Mesenteric fat pad (tissue), 1 donor: ENCODE results near the gene BTBD7. TPM values are rescaled to one million over a fixed set of nuclear protein-coding genes. Genes with fewer than 3 reads are reported as not detected.

Source experiments
- DNase-seq: peaks from one replicate; pipeline ENCODE4 v3.0.0-alpha.2; 2020; ENCODE audit warnings: low spot score
- total RNA-seq: library from RNA; stranded (reverse); fragmentation: NEBNext Ultra II Directional; extraction: Animal tissue kit (Norgen Biotek cat#: 25700); gene quantifications from one replicate; pipeline ENCODE4 v1.2.1, GENCODE V29; 2021
- donor health status: DM: yes; HTN: yes; CAD: no.

Gene BTBD7
- total RNA-seq, 1 donor from 2014 or later: 29.6 TPM

GRCh38 chr14:93305725-93306418 lies 27.0 kb downstream of the BTBD7 start:
- no peak for DNase-seq

- DNase-seq: no peak
Observed at GRCh38 chr14:93304771-93305170, 28.1 kb downstream of the BTBD7 start.

GRCh38 chr14:93303659-93304058 lies 29.2 kb downstream of the BTBD7 start:
- DNase-seq: no peak

GRCh38 chr14:93302688-93303581 lies 29.9 kb downstream of the BTBD7 start:
- DNase-seq: no peak

GRCh38 chr14:93301821-93302447 lies 30.9 kb downstream of the BTBD7 start:
- no peak for DNase-seq

GRCh38 chr14:93299866-93300265 lies 33.0 kb downstream of the BTBD7 start:
- DNase-seq: no peak

- DNase-seq: no peak
Observed at GRCh38 chr14:93299416-93299815, 33.4 kb downstream of the BTBD7 start.

- DNase-seq: no peak
Observed at GRCh38 chr14:93295541-93296220, 37.2 kb downstream of the BTBD7 start.

- DNase-seq: no peak
Observed at GRCh38 chr14:93286212-93286890, 46.5 kb downstream of the BTBD7 start.

- no peak for DNase-seq
Observed at GRCh38 chr14:93285044-93285443, 47.8 kb downstream of the BTBD7 start.

- no peak for DNase-seq
Observed at GRCh38 chr14:93281937-93282336, 50.9 kb downstream of the BTBD7 start.

- no peak for DNase-seq
Observed at GRCh38 chr14:93280743-93281142, 52.1 kb downstream of the BTBD7 start.

GRCh38 chr14:93276031-93276716 lies 56.7 kb downstream of the BTBD7 start:
- DNase-seq: no peak

GRCh38 chr14:93274055-93274806 lies 58.6 kb downstream of the BTBD7 start:
- no peak for DNase-seq

GRCh38 chr14:93271111-93271510 lies 61.7 kb downstream of the BTBD7 start:
- DNase-seq: no peak

- DNase-seq: no peak
Observed at GRCh38 chr14:93269341-93270068, 63.3 kb downstream of the BTBD7 start.

GRCh38 chr14:93268406-93268805 lies 64.4 kb downstream of the BTBD7 start:
- no peak for DNase-seq

- no peak for DNase-seq
Observed at GRCh38 chr14:93267149-93267711, 65.6 kb downstream of the BTBD7 start.
